ENCODE data around the gene FBXO24. TPM values are rescaled to one million over a fixed set of nuclear protein-coding genes. Genes with fewer than 3 reads are reported as not detected.

FBXO24 gene
- total and polyA plus RNA-seq, 9 donors = 0.33 to 2.2 (median 0.63) TPM

GRCh38 chr7:100572281-100572948, 13.7 kb upstream of the FBXO24 start:
- DNase-seq = no peak
- WGBS, 3 donors = 73 to 81% (median 77%) methylated on average over 20 of the region's 20 CpGs
- Histone ChIP-seq H3K9me3 (no peaks in the 10 kb centered on the region), H3K4me1 (ENCODE audit: insufficient read depth) (peaks cover 10% of the 10 kb centered on the region), H3K4me3 (no peak overlapping the region), H3K27ac (no peak overlapping the region), H3K27me3 (no peaks in the 10 kb centered on the region), H3K36me3 (no peaks in the 10 kb centered on the region)
- intact Hi-C loops (cut with DNase I) = loop anchor here in 1 of 4 donors (5.0 kb wide), 1 partner anchor 115 kb away; no protein-coding TSS in a partner anchor
- no peak for TF ChIP-seq CTCF (IDR thresholded peaks at IDR 0.05)

- WGBS, 3 donors = 90 to 95% (median 90%) methylated on average over 30 of the region's 30 CpGs
- peak in 1 of 5 donors; percentile 25 for DNase-seq
- H3K4me3 ChIP-seq = no peak overlapping the region
- H3K27me3 ChIP-seq = no peaks in the 10 kb centered on the region
- no peaks in the 10 kb centered on the region for H3K9me3 ChIP-seq
- no peak for TF ChIP-seq EP300 (IDR thresholded peaks at IDR 0.05)
- TF ChIP-seq CTCF (IDR thresholded peaks at IDR 0.05) = no peak
- TF ChIP-seq POLR2A (IDR thresholded peaks at IDR 0.05) = no peak
- H3K36me3 ChIP-seq = no peaks in the 10 kb centered on the region
- H3K27ac ChIP-seq = no peak overlapping the region
- H3K4me1 ChIP-seq (ENCODE audit: insufficient read depth) = peaks cover 5% of the 10 kb centered on the region
- intact Hi-C loops (cut with DNase I) = loop anchor here in 1 of 4 donors (5.0 kb wide), 1 partner anchor 114 kb away; no protein-coding TSS in a partner anchor
Measured at GRCh38 chr7:100572949-100573675, 13.0 kb upstream of the FBXO24 start.

GRCh38 chr7:100573691-100574361, 12.3 kb upstream of the FBXO24 start, which contains the start of gene SAP25:
TSS of gene SAP25 (minus strand) at chr7:100573900. CDS start at chr7:100573742, 158 bp downstream.
- 86 to 88% (median 86%) methylated on average over 70 of the region's 70 CpGs for WGBS, 3 donors
- Histone ChIP-seq H3K27ac (no peak within 1 kb of the TSS), H3K4me1 (ENCODE audit: insufficient read depth) (no peaks in the 10 kb centered on the region), H3K9me3 (no peaks in the 10 kb centered on the region), H3K36me3 (no peaks in the 10 kb centered on the region), H3K4me3 (no peak within 1 kb of the TSS), H3K27me3 (no peaks in the 10 kb centered on the region)
- DNase-seq = peak in 1 of 5 donors; percentile 19
- no peak for TF ChIP-seq CTCF (IDR thresholded peaks at IDR 0.05)
- no peak for TF ChIP-seq EP300 (IDR thresholded peaks at IDR 0.05)
- no peak for TF ChIP-seq POLR2A (IDR thresholded peaks at IDR 0.05)
- intact Hi-C loops (cut with DNase I) = loop anchor here in 1 of 4 donors (5.0 kb wide), 1 partner anchor 113 kb away; no protein-coding TSS in a partner anchor
